Measurements from ENCODE around the gene IFITM10.

Gene IFITM10

DNA sequence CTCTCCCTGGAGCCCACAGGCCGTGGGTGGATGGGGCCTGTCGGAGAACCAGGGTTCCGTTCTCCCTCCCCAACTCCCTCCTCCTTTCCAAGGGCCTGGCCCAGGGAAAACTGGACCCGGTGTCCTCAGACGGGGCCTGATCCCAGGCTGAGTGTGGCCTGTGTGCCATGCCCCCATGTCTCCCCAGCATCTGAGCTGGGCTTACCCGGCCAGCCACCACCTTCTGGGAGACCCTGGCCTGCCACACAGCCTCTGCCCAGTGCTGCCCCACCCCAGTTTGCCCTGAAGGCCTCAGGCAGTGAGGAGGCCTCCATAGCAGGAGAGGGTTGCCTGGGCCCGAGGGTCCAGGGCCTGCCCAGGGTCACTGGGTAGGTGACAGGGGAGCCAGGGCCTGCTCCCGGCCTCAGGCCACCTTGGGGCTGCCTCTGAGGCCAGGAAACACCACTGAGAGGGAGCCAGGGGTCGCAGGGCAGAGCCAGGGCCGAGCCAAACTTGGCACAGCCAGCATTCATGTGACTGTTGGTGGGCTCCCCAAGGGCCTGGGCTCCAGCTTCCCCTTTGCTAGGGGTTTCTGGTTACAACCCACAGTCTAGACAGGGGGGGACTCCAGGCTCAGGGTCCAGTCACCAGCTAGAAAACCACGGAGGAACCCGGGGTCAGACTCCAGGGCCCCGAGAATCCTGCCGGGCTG is 590 bp upstream of the IFITM10 start:
- no peak for DNase-seq

DNA sequence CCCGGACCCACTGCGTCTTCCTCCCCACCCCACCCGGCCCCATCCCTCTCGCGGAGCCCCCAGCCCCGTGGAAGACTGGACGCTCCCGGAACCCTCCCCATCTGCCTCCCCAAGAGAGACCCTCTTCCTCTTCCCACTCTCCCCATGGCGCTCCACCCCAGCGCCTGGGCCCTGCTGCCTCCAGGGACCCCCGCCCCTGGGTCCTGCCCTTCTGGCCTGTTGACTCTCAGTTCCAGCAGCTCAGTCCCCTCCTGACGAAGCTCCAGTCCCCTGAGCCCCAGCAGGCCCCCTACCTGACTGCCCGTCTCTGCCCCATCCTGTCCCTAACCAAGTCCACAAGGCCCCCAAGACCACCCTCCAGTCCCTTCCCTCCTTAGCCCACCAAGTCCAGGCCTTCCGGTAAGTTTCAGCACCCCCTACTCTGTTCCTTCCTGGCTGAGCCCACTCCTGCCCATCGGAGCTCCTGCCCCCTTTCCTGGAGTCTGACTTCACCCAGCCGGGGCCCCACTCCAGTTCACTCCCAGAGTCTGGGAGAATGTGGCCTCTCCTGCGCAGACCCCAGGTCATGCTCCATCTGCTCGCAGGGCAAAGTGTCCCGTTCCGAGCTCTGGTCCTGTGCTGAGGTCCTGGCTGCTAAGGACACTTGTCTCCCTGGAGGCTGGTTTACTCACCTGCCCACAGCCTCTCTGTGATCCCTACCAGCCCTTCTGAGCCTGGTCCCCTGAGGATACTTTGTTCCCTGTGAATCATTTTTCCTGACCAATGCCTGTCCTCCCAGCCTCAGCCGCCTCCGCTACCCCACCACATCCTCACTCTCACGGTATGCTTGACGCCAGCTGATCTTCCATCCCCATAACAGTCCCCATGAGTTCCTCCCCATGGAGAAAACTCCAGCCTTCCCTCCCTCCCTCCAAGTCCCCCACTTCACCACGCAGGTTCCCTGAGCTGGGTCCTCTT is 722 bp downstream of the IFITM10 start:
- DNase-seq, result no peak

DNA sequence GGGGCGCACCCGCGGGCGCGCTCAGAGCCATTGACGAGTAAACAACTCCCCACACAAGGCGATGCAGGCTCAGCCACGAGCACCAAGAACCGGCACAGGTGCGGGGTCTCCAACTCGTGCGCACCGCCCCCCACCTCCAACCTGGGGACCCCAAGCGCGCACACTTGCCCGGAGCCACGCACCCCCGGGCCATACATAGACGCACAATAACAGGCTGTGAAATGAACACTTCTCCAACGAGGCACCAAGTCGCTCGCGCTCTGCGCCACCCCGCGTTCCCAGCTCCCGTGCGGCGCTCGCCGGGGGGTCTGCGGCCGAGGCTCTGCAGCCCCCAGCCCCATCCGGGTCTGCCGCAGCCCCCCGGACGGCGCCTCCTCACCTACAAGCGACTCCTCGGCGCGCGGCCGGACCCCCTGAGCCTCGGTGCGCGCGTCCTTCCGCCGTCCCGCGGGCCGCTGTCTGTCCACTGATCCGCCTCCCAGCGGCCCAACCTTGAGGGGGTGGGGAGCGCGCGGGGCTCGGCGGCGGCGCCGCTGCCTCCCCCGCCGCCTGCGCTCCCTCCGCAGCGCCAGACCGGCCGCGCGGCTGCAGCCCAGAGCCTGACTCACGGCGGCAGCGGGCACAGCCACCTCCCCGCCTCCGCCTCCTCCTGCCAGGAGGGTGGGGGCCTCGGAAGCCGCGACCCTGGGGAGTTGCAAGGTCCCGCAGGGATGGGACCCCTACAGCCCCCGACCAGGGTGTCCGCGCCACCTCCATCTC is 1.6 kb downstream of the IFITM10 start:
- no peak for DNase-seq

DNA sequence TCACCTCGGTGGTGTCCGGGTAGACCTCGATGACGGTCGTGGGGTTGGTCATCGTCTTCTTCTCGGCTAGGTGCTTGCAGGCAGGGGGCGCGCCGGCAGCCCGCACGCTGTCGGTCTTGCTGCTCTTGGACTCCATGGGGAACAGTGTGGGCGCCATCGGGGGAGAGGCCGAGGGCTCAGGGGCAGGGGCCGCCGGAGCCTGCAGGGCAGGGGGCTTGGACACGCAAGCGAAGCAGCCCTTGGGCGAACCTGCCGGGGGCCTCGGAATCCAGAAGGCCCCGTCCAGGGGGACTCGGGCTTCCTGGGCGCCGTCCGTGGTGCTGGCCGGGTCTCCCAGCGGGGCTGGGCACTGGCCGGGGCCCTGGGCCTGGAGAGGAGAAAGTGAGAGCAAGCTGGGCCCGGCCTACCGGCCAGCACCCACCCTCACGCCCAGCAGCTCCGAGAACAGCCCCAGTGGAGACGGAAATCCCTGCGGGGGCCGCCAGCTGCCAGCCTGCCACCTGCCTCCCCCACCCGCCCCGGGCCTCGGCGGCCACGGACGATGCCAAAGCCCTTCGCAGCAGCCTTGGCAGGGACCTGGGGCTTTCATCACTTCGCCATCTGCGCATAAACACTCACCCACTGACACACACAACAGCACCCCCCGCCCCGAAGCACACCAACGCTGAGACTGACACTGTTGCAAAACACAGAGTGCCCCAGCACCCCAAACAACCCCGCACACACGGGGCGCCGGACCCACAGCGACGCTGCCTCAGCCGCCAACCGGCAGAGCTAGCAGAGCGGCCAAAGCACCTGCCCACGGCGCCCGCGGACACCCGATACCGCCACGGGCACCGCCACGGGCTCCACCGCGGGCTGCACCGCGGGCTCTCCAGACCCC is 2.4 kb downstream of the IFITM10 start:
- DNase-seq, result no peak

DNA sequence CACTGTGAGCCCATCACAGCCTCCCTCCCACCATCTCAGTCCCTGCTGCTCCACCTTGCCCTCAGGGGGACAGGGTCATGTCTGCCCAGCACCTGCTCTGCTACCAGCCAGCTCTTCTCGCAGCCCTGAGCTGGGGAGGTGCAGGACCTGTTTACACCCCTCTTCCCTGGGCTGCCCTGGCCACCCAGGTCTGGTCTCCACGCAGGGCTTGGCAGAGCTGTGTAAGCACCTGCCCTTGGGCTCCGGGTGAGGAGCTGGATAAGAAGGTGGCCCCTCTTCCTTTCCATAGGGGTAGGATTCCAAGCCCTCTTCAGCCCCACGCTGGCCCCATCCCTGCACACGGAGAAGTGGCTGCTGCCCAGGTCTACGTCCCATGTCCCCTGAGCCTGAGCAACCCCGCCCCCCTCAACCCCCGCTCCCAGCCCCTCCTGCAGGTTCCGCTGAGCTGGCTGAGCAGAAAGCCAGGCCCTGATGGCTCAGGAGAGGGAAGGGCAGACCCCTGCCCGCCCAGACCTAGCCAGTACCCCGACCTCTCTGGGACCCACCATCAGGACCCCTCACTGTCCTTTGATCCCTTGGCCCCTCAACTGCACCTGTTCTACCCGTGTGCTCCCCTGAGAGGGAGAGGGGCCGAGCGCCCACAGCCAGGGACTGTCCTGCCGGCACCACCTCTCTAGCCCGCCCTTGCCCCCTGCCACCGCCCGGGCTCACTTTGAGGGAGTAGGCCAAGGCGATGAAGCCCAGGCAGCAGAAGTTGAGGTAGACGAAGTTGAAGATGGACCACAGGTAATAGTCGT is 3.2 kb downstream of the IFITM10 start:
- no peak for DNase-seq

DNA sequence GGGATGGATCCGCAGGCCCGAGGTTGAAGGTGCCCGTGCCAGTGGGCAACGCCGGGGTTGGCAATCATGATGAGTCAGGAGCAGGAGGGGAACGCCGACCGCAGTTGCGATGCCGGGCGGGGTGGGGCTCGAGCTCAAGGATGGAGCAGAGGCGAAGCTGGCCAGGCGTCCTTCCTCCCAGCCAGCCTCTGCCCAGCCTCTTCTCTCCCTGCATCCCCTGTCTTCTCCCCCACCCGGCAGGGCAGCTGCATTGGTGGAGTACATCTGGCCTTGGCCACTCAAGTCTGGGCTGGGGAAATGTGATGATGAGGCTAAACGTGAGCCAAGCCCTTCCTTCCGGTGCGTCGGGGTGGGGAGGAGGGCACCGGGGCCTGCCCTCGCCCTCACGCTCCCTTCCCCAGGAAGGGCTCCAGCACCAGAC is 3.9 kb downstream of the IFITM10 start:
- no peak for DNase-seq

DNA sequence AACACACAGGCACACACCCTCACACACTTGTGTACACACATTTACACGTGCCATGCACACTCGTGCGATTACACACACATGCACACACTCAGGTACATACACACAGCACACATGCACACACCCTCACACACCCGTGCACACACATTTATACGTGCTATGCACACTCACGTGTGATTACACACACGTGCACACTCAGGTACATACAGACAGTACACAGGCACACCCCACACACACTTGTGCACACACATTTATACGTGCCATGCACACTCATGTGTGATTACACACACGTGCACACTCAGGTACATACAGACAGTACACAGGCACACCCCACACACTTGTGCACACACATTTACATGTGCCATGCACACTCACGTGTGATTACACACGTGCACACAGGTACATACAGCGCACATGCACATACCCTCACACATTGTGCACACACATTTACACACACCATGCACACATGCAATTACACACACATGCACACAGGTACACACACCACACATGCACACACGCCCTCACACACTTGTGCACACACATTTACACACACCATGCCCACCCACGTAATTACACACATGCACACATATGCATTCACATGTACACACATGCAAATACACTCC is 4.6 kb downstream of the IFITM10 start:
- no peak for DNase-seq

DNA sequence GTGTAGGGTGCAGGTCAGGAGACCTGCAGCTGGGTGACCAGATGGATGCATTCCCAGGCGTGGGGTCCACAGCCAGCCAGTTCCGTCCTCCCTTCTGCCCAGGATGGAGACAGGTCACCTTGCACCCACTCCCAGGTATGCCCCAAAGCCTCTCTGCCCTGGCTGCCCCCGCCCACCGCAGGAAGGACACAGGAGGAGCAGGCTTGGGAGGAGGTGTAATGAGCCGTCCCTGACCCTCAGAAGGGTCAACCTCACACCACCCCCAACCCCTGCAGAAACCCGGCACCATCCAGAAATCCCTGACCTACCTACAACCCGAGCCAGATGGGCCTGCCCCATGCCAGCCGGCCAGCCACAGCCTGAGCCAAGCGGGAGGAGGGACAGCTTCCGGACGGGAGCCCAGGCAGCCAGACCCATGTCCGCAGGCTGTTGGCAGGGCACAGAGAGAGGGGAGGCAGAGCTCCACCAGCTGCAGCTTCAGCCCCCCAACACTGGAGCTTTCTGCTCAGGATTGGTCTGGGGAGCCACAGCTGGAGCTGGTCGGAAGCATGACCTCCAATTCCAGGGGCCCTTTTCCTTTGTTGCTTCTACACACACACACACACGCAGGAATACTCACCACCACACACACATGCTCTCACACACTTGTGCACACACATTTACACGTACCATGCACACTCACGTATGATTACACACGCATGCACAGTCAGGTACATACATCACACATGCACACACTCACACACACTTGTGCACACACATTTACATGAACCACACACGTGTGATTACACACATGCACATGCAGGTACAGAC is 5.3 kb downstream of the IFITM10 start:
- no peak for DNase-seq

DNA sequence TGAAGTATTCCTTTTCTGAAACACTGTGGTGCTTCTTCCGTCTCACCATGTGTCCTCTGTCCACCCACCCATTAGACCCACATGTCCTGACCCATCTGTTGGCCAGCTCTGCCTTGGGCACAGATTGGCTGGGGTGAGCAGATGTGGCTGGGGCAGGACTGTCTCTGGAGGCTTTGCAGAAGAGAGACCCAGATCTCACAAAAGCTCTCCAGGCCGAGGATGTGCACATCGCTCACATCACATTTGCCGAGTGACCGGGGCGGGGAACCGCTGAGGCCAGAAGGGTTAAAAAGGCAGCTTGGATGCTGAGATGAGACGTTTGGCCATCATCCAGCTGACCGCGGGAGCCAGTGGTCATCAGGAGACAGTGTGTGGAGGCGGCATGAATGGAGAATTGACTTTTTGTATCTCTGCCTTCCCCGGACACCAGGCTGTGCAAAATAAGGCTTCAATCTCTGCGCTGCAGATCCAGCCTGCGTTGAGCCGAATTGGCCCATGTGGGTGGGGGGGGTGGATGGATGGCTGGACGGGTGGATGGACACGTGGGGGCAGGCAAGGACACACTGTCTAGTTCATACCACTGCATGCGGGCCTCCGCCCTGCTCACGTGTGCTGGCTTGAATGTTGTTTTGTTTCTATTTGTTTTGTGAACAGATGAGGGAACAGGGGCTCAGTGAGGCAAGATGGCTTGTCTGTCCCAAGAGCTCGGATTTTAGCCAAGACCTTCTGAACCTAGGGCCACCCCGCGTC is 6.1 kb downstream of the IFITM10 start:
- DNase-seq, result no peak

DNA sequence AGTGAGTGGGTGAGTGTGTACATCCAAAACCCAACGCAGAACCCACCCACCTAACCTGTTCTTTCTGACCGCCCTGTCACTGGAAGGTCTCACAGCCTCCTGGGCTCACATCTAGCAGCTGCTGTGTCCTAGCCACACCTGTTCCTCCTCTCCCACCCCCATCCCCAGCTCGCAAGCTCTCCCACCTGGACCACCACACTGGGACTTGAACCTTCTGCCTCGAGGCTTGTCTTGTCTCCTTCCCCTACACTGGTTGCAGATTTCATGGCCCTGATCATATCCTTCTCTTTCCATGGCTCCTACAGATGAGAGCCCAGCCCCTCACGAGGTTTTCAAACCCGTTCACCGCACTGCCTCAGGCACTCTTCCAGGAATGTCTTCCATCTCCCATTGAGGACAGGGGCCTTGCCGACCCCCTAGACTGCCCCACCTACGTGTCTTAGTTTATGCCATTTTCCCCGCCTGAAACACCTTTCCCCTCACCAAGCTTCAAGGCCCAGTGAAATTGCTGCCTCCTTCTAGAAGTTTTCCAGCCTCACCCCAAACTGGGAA is 6.7 kb downstream of the IFITM10 start:
- no peak for DNase-seq

DNA sequence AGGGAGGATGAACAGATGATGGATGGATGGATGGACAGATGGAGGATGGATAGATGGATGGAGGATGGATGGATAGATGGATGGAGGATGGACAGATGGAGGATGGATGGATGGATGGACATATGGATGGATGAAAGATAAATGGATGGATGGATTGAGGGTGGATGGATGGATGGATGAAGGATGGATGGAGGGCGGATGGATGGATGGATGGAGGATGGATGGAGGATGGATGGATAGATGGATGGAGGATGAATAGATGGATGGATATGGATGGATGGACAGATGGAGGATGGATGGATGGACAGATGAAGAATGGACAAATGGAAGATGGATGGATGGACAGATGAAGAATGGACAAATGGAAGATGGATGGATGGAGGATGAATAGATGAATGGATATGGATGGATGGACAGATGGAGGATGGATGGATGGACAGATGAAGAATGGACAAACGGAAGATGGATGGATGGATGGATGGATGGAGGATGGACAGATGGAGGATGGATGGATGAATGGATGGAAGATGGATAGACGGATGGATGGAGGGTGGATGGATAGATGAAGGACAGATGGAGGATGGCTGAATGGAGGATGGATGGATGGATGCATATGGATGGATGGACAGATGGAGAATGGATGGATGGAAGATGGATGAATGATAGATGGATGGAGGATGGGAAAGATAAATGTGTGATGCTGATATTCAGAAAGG is 7.4 kb downstream of the IFITM10 start:
- DNase-seq, result no peak

DNA sequence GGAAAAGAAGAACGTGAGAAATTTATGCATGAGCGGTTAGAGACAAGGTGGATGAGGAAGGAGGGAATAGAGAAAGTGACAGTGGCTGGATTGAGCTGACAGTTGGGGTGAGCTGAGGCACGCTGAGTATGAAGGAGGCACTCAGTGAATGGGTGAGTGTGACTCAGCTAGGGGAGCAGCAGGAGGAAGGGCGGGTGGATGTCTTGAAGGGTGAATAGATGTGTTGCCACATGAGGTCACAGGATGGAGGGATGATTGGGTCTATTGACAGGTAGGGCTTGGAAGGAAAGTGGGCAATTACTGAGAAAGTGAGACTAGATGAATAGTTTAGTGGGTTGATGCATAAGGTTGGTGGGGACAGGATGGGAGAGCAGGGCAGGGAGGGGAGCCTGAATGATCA is 8.0 kb downstream of the IFITM10 start:
- DNase-seq, result no peak

DNA sequence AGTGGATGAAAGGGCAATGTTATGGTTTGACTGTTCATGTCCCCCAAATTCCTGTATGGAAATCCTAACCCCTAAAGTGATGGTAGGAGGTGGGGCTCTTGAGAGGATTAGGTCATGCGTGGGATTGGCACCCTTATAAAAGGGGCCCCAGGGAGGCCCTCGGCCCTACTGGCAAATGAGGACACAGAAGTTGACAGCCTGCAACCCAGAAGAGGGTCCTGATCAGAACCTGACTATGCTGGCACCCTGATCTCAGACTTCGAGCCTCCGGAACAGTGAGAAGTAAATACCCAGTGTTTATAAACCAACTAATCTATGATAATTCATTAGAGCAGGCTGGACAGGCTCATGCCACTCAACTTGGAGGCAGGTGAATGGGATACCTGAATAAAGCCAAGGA is 8.7 kb downstream of the IFITM10 start:
- no peak for DNase-seq

DNA sequence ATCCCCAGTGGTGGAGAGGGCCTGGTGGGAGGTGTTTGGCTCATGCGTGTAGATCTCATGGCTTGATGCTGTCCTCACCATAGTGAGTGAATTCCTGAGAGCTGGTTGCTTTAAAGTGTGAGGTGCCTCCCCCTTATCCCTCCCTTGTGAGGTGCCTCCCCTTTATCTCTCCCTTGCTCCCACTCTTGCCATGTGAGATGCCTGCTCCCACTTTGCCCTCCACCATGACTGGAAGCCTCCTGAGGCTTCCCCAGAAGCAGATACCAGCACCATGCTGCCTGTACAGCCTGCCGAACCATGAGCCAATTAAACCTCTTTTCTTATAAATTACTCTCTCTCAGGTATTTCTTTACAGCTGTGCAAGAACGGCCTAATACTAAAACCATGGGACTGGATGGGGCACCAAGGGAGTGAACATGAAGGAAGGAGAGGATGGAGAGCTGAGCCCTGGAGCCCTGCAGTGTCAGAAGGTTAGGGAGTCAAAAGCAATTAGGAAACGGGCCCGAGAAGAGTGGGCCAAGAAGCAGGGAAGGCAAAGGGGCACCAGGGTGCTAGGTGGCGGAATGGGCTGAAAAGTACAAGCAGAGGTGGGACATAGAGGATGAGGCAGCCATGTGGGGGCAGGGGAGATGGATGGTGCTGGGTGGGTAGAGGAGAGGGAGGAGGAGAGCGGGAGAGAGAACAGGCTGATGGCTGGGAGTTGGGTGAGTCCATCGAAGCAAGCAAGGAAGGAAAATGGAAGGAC is 9.4 kb downstream of the IFITM10 start:
- DNase-seq, result no peak

DNA sequence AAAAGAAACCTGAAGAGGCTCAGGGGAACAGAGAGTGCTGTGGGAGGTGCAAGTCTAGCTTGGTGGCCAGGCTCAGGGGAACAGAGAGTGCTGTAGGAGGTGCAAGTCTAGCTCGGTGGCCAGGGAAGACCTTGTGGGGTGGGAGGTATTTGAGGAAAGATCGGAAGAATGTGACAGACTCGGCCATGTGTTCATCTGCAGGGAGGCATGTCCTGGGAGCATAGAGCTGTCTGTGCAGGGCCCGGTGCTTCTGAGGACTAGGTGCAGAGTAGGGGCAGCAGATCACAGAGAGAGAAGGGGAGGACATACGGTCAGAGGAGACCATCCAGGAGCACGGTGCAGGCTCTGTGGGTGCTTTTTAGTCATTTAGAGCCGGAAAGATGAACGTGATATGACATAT is 10.8 kb downstream of the IFITM10 start:
- no peak for DNase-seq

DNA sequence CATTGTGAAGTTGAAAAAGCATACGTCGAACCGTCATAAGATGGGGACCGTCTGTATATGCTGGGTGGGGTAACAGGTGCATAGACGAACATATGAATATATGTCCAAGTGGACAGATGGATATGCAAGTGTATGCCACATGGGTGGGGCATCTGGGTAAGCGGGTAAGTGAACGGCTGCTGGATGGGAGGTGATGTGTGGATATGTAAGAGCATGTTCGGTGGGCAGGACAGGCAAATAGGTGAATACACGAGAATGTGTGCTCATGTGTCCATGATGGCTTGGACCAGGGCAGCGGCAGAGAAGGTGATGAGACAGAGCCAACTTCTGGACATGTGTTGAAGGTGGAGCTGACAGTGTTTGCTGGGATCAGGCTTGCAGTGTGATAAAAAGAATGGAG is 12.0 kb downstream of the IFITM10 start:
- no peak for DNase-seq

DNA sequence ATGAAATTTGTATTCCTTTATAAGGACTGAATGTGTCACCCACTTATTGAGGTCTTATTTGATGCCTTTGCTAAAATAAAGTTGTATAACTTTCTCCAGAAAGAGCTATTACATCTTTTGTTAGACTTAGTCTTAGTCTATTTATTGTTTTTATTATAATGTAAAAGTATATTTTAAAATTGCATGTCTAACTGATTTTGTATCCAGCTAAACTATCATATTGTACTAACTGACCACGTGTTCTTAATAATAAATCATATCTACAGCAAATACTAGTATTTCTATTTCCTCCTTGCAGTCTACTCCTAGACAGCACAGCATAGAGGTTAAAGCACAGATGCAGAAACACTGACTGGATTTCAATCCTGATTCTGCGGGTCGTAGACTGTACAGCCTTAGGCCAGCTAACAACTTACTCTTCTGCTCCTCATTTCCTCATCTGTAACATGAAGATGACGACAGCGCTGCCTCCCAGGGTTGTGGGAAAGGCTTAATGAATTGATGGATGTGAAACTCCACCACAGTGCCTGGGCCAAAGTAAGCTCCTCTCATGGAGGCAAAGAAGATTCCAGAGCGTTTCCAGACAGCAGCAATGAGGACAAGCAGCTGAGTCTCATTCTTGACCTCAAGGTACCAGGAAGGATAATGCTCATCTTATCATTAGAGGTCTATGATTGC is 13.2 kb downstream of the IFITM10 start:
- no peak for DNase-seq

Measured in NCI-H748 treated with DMSO at 0.1 percent for 48 hours (cell line).